NAMALWA (cell line): ENCODE measurements around the gene ARHGAP9.
"Not testable (repeated sequence)": the region's sequence is repeated elsewhere in the genome, so short reads cannot be mapped to it uniquely, and the experiment has no call there.

ENCODE experiments used
- DNase-seq: peaks from one replicate; pipeline ENCODE4 v3.0.0-alpha.2; 2015; ENCODE audit warnings: low spot score

Gene ARHGAP9

GRCh38 chr12:57456737-57457490 is 22.8 kb downstream of the ARHGAP9 start:
- DNase-seq: no peak

GRCh38 chr12:57456145-57456700 is 23.4 kb downstream of the ARHGAP9 start:
- DNase-seq: peak; percentile 91

GRCh38 chr12:57455374-57456144 is 24.1 kb downstream of the ARHGAP9 start:
- DNase-seq: no peak

- DNase-seq: peak; percentile 77
These were observed 24.9 kb downstream of the ARHGAP9 start, which contains the start of gene INHBE for GRCh38 chr12:57454566-57455373. TSS of gene INHBE (plus strand) at chr12:57455307. CDS start at chr12:57455537, 230 bp downstream.

- no peak for DNase-seq
These were observed 25.5 kb downstream of the ARHGAP9 start for GRCh38 chr12:57454213-57454565.

GRCh38 chr12:57452937-57453509 is 26.6 kb downstream of the ARHGAP9 start:
- peak; percentile 76 for DNase-seq

GRCh38 chr12:57452181-57452936 is 27.3 kb downstream of the ARHGAP9 start:
- no peak for DNase-seq

GRCh38 chr12:57451233-57451778 is 28.4 kb downstream of the ARHGAP9 start:
- DNase-seq: no peak

- no peak for DNase-seq
These were observed 29.6 kb downstream of the ARHGAP9 start for GRCh38 chr12:57450057-57450456.

- no peak for DNase-seq
These were observed 30.3 kb downstream of the ARHGAP9 start for GRCh38 chr12:57449375-57449774.

- no peak for DNase-seq
These were observed 31.0 kb downstream of the ARHGAP9 start for GRCh38 chr12:57448669-57449068.

GRCh38 chr12:57446292-57446960 is 33.2 kb downstream of the ARHGAP9 start:
- no peak for DNase-seq

- DNase-seq: no peak
These were observed 34.9 kb downstream of the ARHGAP9 start for GRCh38 chr12:57444744-57445143.

GRCh38 chr12:57444337-57444736 is 35.3 kb downstream of the ARHGAP9 start:
- DNase-seq: not testable (repeated sequence)

GRCh38 chr12:57441846-57442427 is 37.7 kb downstream of the ARHGAP9 start:
- DNase-seq: no peak

GRCh38 chr12:57441393-57441792 is 38.3 kb downstream of the ARHGAP9 start:
- not testable (repeated sequence) for DNase-seq

GRCh38 chr12:57439762-57440266 is 39.9 kb downstream of the ARHGAP9 start:
- no peak for DNase-seq

- DNase-seq: no peak
These were observed 41.3 kb downstream of the ARHGAP9 start for GRCh38 chr12:57438400-57438799.

GRCh38 chr12:57435293-57435692 is 44.4 kb downstream of the ARHGAP9 start:
- DNase-seq: no peak
